Natural killer cell (primary cell): Measurements from ENCODE around the gene MRPL48. TPM values are rescaled to one million over a fixed set of nuclear protein-coding genes. Genes with fewer than 3 reads are reported as not detected.

Experiments used
- ATAC-seq, 3 donors: fragments of 150-1000 bp in 2 of 3; fragments of 200-7000 bp in 1 of 3; cut with Tn5 transposase; 1 replicate in 1 of 3; 2 replicates in 2 of 3; pipeline ENCODE4 v1.10.0; 2021; ENCODE audit warnings: mild to moderate bottlenecking in 2 of 3, moderate library complexity in 2 of 3
- DNase-seq, 2 donors: peaks; one replicate each; pipeline versions ENCODE4 v3.0.0 to v3.0.0-alpha.2; 2013 to 2021; ENCODE audit warnings: mixed read lengths in 1 of 2
- H3K27ac ChIP-seq: one replicate; pipeline ENCODE4 v1.5.1; 2013; ENCODE audit warnings: mild to moderate bottlenecking, low read length
- H3K27me3 ChIP-seq: one replicate; pipeline ENCODE4 v1.6.1; 2013; ENCODE audit warnings: low read length; ENCODE audit not compliant: control insufficient read depth, insufficient read depth
- H3K36me3 ChIP-seq: one replicate; pipeline ENCODE4 v1.6.1; 2013; ENCODE audit warnings: low read length; ENCODE audit not compliant: control insufficient read depth, insufficient read depth
- H3K4me1 ChIP-seq: one replicate; pipeline ENCODE4 v1.6.1; 2013; ENCODE audit warnings: low read length; ENCODE audit not compliant: control insufficient read depth, insufficient read depth
- H3K4me3 ChIP-seq: one replicate; pipeline ENCODE4 v1.5.1; 2013; ENCODE audit warnings: low read length
- H3K9me3 ChIP-seq: one replicate; pipeline ENCODE4 v1.6.1; 2013; ENCODE audit warnings: low read length; ENCODE audit not compliant: control insufficient read depth, insufficient read depth
- H3K27ac Mint-ChIP-seq, 2 donors: one replicate each; pipeline ENCODE4 v1.8.0; 2022; ENCODE audit warnings: mild to moderate bottlenecking in 2 of 2, mixed read lengths in 2 of 2, moderate library complexity in 1 of 2
- H3K27me3 Mint-ChIP-seq, 2 donors: one replicate each; pipeline ENCODE4 v1.8.0; 2022; ENCODE audit warnings: low read depth in 2 of 2, mixed read lengths in 2 of 2
- H3K36me3 Mint-ChIP-seq: one replicate; pipeline ENCODE4 v1.8.0; 2022; ENCODE audit warnings: mixed read lengths
- H3K4me1 Mint-ChIP-seq, 2 donors: one replicate each; pipeline ENCODE4 v1.8.0; 2022; ENCODE audit warnings: mixed read lengths in 2 of 2
- H3K4me3 Mint-ChIP-seq: one replicate; pipeline ENCODE4 v1.8.0; 2022; ENCODE audit warnings: mild to moderate bottlenecking, moderate library complexity, mixed read lengths
- H3K9me3 Mint-ChIP-seq, 2 donors: one replicate each; pipeline ENCODE4 v1.8.0; 2022; ENCODE audit warnings: mixed read lengths in 2 of 2
- WGBS: methylation state at CpG from one replicate; pipeline ENCODE4 v1.1.7; 2013; ENCODE audit warnings: missing lambda C conversion rate; ENCODE audit not compliant: insufficient coverage; 5-methylcytosine and 5-hydroxymethylcytosine counted together
- intact Hi-C: fragments of 100-400 bp; cut with micrococcal nuclease; formaldehyde crosslinking; loops from one replicate; pipeline ENCODE4 v1.14.2; 2022
- total RNA-seq, 4 donors: library from RNA; stranded (reverse); fragments of 120-200 nt in 1 of 4; gene quantifications; one replicate each; pipeline versions ENCODE4 v1.2.3 to v1.2.4, GENCODE V29; 2013 to 2022
- TF ChIP-seq, protein P1 (sequence below): fragments of 200-600 bp; IDR thresholded peaks from one replicate; pipeline ENCODE4 v1.8.0; 2022; ENCODE audit warnings: antibody characterized with exemption

The MRPL48 gene
- total RNA-seq, 3 donors from 2014 or later (not counting 1 experiment from before 2014, with no cell fraction given), result 19.5 to 24.9 (median 21.2) TPM

DNA sequence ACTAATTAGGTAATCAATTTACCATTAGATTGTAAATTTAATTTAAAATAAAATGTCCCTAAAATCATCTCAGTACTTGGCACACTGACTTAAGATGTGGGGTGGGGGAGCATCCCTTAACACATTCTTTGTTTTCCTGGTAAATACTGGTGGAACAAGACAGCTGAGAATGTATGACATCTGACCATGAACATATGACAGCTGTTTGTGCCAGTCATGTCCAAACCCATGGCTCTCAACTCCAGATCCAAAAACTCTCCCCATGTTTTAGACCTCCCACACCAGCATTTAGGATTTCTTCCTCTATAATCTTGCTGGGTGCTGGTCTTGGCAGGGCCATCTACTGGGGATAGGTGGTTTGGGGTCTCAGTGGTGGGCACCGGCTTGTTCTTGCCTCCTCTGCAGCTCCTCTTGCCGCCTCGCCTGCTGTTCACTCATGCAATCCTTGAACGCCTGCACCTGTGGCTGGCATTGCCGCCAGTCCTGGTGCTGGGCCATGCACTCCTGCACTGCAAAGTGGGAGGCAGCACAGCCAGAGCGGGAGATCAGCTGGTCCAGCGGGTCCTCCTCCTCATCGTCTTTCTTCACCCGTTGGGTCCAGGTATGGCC lies 85.2 kb downstream of the MRPL48 start:
- TF ChIP-seq, protein P1, sequence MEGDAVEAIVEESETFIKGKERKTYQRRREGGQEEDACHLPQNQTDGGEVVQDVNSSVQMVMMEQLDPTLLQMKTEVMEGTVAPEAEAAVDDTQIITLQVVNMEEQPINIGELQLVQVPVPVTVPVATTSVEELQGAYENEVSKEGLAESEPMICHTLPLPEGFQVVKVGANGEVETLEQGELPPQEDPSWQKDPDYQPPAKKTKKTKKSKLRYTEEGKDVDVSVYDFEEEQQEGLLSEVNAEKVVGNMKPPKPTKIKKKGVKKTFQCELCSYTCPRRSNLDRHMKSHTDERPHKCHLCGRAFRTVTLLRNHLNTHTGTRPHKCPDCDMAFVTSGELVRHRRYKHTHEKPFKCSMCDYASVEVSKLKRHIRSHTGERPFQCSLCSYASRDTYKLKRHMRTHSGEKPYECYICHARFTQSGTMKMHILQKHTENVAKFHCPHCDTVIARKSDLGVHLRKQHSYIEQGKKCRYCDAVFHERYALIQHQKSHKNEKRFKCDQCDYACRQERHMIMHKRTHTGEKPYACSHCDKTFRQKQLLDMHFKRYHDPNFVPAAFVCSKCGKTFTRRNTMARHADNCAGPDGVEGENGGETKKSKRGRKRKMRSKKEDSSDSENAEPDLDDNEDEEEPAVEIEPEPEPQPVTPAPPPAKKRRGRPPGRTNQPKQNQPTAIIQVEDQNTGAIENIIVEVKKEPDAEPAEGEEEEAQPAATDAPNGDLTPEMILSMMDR, result no peak
- peaks cover 18% of the 10 kb centered on the region for H3K36me3 ChIP-seq
- DNase-seq (no peak), ATAC-seq (no peak)
- H3K4me3 ChIP-seq, result no peak overlapping the region
- no peaks in the 10 kb centered on the region for H3K9me3 Mint-ChIP-seq
- no peaks in the 10 kb centered on the region for H3K36me3 Mint-ChIP-seq
- no peaks in the 10 kb centered on the region for H3K27me3 Mint-ChIP-seq
- intact Hi-C loops, result loop anchor here (10.0 kb wide), 1 partner anchor 88 kb away; the partner anchor contains the start of gene MRPL48
- no peak overlapping the region for H3K4me3 Mint-ChIP-seq
- peaks cover 30 to 37% of the 10 kb centered on the region in 2 donors for H3K4me1 Mint-ChIP-seq
- H3K9me3 ChIP-seq, result no peaks in the 10 kb centered on the region
- no peak overlapping the region for H3K27ac ChIP-seq
- 98% methylated on average over 9 of the region's 9 CpGs for WGBS
- peaks cover 15% of the 10 kb centered on the region for H3K4me1 ChIP-seq
- H3K27me3 ChIP-seq, result no peaks in the 10 kb centered on the region
- peak overlapping the region in 1 of 2 donors; percentile 61 for H3K27ac Mint-ChIP-seq

DNA sequence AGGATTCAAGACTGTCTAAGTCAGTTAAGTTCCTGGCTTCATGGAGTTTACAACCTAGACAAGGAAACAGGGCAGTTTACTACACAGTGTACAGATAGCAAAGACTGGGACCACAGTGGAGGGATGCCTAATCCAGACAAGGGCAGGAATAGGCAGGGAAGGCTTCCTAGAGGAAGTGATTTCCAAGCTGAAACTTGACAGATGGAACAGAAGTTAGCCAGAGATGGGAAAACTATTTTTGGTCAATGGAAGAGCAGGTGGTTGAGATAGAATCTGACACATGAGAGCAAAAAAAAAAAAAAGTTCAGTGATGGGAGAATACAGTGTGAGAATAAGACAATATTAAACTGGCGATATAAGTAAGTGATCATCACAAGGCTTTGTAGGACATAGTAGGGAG lies 87.7 kb downstream of the MRPL48 start:
- no peak overlapping the region for H3K4me3 ChIP-seq
- 95% methylated on average over 1 of the region's 1 CpG for WGBS
- H3K27me3 ChIP-seq, result no peaks in the 10 kb centered on the region
- Mint-ChIP-seq H3K9me3 (no peaks in the 10 kb centered on the region), H3K4me1 (peaks cover 40 to 42% of the 10 kb centered on the region in 2 donors), H3K27ac (peak overlapping the region; percentile 97 to 100), H3K27me3 (no peaks in the 10 kb centered on the region), H3K36me3 (no peaks in the 10 kb centered on the region), H3K4me3 (peak overlapping the region; percentile 99)
- intact Hi-C loops, result loop anchor here (10.0 kb wide), 1 partner anchor 91 kb away; the partner anchor contains the start of gene MRPL48
- H3K9me3 ChIP-seq, result no peaks in the 10 kb centered on the region
- H3K36me3 ChIP-seq, result peaks cover 18% of the 10 kb centered on the region
- TF ChIP-seq, protein P1, result no peak
- DNase-seq (no peak), ATAC-seq (no peak)
- H3K4me1 ChIP-seq, result peaks cover 15% of the 10 kb centered on the region
- H3K27ac ChIP-seq, result no peak overlapping the region

DNA sequence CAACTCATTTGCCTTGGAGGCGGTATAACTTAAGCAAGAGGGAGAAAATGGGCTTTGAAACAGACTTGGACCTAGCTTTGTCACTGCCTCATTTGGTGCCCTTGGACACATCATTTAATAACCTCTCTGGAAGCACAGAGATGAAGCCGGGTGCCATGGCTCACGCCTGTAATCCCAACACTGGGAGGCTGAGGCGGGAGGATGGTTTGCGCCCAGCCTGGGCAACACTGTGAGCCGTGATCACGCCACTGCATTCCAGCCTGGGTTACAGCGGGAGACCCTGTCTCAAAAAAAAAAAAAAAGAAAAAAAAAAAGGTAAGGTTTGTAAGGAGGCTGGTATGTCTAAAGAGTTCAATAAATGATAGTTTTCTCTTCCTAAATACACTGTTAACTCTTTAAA lies 88.2 kb downstream of the MRPL48 start:
- Histone ChIP-seq H3K27ac (peak overlapping the region; percentile 64), H3K4me1 (peaks cover 15% of the 10 kb centered on the region), H3K27me3 (no peaks in the 10 kb centered on the region), H3K36me3 (peaks cover 18% of the 10 kb centered on the region), H3K9me3 (no peaks in the 10 kb centered on the region), H3K4me3 (peak overlapping the region; percentile 83)
- Mint-ChIP-seq H3K27ac (peak overlapping the region; percentile 97 to 100), H3K27me3 (no peaks in the 10 kb centered on the region), H3K9me3 (no peaks in the 10 kb centered on the region), H3K36me3 (no peaks in the 10 kb centered on the region), H3K4me3 (peak overlapping the region; percentile 99), H3K4me1 (peaks cover 40 to 42% of the 10 kb centered on the region in 2 donors)
- ATAC-seq, result no peak
- intact Hi-C loops, result loop anchor here (2.0 to 10.0 kb wide), 3 partner anchors 91 to 295 kb away; partner anchors contain the start of genes C2CD3, MRPL48, PPME1 and RAB6A
- no peak for DNase-seq
- TF ChIP-seq, protein P1, result no peak
- WGBS, result 51% methylated on average over 8 of the region's 8 CpGs
